ENCODE data around the gene MUC5AC.
"Not testable (repeated sequence)": the region's sequence is repeated elsewhere in the genome, so short reads cannot be mapped to it uniquely, and the experiment has no call there.

MUC5AC gene

DNA sequence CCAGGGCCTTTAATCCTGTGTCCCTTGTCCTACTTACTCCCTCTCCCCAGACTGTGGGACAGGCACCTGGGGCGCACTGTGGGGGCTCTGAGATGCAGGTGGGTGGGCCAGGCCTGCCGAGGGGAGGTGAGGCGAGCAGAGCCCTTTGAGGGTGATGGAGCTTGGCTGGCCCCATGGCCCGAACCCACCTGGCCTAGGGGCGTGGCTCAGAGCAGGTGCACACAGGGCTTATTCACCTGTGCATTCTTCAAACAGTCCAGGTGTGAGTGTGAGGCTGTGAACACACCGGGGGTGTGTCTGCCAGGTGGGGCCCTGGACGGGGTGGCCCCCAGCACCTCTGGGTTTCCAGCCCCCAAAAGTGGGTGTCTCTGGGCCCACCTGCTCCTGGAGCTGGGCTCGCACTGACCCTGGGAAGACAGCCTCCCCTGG lies 9.0 kb upstream of the MUC5AC start:
- DNase-seq (ENCODE audit: low read depth, low spot score): no peak

DNA sequence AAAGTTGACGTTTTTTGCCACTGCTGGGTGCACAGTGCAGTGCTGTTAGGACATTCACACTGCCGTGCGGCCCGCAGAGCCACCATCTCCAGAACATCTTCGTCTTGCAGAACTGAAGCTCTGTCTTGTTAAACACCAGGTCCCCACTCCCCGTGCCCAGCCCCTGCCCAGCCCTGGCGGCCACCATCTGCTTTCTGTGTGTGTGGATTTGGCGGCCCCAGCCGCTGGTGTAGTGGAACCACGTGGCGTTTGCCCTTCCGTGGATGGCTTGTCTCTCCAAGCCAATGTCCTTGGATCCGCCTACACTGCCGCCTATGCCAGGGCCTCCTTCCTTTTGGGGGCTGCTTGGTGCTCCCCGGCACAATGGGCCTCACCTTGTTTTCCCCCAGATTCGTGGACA lies 8.2 kb upstream of the MUC5AC start:
- no peak for DNase-seq (ENCODE audit: low read depth, low spot score)

DNA sequence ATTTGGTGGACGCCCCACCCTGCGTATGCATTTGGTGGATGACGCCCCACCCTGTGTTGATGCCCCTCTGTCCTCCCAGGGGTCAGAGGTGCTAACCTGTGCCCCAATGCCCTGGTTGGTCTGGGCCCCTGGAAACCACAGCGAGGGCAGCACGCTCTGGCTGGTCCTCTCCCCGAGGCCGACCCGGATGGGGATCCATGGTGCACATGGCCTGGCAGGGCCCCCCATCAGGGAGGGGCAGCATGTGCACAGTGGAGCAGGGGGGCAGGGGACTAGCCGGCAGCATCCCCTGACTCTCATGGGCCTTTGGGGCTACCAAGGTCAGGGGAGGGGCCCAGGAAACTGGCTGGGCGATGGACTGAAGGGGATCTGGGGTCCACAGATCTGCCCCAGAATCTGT lies 7.6 kb upstream of the MUC5AC start:
- no peak for DNase-seq (ENCODE audit: low read depth, low spot score)

DNA sequence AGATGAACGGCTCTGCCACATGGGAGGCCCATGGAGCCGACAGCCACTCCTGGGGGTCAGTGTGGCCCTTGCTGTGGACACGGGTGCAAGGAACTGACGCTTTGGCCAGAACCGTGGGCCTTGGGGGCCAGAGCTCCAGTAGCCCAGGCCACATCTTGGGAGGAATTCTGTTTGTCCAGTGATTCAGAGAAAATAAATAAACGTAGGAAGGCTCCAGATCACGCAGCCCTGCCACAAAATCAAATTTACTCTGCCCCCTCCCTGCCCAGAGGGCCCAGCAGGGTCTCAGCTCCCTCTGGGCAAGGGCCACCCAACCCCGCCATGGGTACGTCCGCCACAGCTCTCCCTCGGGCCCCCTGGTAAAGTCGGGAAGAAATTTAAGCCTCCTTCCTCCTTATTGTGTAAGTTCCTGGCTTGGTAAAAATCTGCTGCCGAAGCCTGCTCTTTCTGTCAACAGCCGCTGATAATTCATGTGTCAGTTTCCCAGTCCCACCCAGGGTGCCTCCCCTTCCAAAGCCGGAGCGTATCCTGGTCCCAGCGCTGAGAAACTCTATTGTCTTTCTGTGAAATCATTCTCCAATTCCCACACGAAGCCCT lies 6.9 kb upstream of the MUC5AC start:
- DNase-seq (ENCODE audit: low read depth, low spot score): no peak

DNA sequence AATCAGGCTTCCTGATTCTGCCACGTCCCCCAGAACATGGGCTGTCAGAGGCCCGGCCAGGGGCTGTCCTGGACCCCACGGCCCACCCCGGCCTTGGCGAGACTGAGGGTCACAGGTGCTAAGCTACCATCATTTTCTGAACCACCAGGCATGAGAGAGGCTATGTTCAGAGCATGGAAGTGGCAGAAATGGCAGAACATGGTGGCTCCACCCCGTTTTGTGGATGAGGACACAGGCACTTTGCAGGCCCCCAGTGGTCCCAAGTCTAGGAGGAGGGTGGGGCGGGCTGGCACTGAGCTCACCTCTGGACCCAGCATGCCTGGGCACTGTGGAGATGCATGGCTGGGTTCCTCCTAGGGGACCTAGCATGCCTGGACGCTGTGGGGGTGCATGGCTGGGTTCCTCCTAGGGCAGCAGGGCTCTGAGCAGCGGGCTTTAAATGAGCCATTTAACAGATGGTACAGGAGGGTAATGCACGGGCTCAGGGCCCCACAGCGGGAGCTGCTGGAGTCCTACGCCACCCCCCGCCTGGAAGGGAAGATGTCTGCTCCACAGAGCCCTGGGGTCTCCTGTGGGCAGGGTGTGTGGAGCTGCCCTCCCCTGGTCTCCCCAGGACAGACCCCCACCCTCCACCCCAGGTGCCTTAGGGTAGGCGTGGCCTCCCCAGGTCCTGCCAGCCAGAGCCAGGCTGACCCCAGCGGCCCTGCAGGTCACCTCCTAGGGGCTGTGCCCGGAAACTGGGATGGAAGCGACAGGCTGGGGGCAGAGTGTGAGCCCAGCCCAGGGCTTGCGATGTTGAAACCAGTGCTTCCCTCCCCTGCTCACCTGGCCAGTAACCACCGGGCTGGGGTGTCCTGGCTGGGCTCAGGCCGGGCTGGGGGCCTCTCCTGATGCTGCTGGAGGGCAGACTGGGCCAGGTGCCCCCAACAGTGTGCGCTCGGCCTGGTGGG lies 6.1 kb upstream of the MUC5AC start:
- no peak for DNase-seq (ENCODE audit: low read depth, low spot score)

DNA sequence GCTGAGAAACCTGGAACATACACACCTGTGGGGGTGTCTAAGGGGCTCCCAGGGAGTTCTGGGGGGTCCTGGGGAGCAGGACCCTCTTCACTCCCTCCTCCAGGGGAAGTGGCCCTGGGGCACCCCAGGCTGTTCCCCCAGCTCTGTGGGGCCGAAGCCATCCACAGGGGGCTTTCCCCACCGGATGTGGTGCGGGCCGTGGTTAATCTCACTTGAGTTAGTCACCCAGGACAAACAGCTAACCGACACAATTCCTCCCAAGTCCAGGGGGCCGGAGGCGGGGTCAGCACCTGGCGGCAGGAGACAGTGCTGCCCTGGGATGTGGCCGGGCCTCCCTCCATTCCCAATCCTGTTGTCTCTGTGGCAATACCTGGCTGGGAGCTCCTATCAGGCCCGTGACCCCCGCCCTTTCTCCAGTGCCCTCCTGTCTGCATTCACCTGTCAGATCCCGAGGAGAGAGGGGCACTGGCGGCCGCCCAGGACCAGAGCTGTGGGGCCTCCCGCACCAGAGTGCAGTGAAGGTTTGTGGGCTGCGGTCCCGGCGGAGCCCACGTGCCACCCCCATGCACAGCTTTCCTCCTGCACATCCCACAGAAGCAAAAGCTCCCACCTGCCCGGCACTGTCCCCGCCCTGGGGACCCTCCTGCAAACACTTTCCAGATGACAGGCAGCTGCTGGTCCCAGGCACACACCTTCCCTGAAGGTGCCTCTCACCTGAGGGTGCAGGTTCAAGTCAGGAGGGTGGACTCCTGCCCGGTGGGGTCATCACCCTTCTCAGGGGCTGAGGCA lies 5.2 kb upstream of the MUC5AC start:
- no peak for DNase-seq (ENCODE audit: low read depth, low spot score)

DNA sequence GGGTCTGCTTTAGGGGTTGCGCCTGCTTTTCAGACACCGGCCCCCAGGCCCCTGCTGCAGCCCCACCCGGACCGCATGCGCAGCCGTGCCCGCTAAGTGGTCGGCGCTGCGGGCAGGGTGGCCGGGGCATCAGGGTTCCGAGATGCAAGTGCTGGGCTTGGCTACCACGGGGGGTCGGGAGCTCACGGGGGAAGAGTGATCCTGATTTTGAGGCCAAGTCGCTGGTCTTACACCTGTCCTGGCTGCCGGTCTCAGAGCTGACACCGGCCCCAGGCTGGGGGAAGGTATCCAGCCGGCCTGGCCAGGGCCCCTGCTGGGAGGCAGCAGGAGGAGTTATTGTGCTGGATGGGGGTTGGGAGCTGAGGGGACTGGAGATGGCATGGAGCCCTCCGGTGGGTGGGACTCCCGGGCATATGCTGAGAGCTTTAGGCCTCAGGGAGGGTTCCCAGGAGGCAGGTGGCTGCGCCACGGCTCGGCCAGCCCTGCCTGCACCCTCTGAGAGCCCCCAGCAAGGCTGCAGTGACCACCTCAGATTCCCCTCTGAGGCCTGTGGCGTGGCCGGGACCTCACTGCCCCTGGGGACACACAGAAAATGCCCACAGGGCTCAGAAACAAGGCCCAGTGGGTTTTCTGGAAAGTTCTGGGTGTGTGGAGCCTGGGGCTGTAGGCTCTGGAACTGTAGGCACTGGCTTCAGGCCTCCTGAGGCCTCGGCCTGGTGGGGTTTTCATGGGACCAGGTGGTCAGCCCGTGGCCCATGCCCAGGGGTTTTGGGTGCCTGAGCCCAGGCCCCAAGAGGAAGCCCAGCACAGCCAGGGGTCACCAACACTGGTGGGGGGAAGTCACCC lies 4.4 kb upstream of the MUC5AC start:
- DNase-seq (ENCODE audit: low read depth, low spot score): no peak

DNA sequence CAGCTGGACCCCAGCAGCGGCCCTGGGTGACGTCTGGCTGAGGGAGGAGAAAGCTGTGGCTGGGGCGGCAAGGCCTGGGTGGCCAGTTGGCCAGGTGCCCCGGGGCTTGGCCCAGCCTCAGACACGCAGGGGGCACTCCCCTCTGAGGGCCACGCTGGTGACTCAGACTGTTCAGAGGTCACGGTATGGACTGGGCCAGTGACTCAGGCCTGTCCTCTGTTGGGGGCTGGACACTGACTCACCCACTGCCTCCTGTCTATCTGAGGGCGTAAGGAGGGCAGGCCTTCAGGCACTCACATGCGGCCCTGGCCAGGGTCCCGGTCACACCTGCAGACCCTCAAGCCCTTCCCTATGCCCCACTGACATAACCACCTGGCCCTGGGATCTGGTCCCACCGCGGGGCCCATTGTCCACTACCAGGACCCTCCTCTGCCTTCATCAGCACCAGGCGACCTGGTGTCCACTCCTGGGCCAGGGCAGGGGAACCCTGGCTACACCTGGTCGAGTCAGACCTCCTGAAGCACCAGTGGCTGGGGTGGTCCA lies 3.7 kb upstream of the MUC5AC start:
- DNase-seq (ENCODE audit: low read depth, low spot score): no peak

DNA sequence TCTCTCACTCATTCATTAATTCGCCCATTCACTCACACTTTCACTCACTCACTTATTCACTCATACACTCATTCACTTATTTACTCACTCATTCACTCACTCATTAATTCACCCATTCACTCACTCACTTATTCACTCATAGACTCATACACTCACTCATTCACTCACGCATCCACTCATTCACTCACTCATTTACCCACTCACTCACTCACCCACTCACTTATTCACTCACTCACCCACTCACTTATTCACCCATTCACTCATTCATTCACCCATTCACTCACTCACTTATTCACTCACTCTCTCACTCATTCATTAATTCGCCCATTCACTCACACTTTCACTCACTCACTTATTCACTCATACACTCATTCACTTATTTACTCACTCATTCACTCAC lies 3.1 kb upstream of the MUC5AC start:
- DNase-seq (ENCODE audit: low read depth, low spot score): not testable (repeated sequence)

DNA sequence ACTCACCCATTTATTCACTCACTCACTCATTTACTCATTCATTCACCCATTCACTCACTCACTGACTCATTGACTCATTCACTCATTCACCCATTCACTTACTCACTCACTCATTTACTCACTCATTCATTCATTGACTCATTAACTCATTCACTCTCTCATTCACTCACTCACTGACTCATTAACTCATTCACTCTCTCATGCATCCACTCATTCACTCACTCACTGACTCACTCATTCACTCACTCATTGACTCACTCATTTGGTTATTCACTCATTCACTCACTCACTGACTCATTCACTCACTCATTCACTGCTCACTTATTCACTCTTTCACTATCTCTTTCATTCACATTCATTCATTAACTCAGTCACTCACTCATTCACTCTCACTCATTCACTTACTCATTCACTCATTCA lies 2.5 kb upstream of the MUC5AC start:
- no peak for DNase-seq (ENCODE audit: low read depth, low spot score)

DNA sequence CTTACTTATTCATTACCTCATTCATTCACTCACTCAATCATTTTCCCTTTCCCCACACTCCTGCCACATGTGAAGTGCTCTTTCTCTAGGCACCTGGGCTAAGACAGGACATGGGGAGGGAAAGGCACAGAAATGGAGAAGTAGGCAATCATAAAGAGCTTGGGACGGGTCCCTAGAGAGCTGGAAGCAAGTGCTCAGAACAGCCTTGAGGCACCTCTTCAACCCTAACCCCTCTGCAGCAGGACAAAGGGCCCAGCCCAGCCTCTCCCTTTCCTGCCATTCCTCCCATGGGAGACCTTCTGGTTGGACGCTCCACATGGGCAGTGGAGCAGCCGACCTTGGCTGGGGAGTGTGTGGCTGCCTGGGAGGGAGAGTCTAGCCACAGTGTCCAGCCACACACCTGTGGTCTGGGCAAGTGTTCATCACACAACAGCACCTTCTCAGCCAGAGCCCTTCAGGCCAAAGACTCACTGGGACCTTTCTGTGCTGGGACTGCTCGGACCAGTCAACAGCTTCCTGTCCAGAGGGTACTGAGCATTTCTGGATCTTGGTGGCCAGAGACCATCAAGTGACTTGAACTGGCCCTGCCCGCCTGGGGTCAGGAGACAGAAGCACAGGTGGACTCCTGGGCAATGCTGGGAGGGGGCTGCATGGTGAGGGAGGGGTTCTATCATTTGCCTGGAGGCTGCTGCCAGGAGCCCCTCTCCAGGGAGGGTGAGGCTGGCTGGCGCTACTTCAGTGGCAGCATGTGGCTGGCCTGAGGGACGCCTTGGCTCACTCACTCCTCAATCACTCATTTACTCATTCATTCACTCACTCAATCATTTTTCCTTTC lies 1.0 kb upstream of the MUC5AC start:
- DNase-seq (ENCODE audit: low read depth, low spot score): no peak

DNA sequence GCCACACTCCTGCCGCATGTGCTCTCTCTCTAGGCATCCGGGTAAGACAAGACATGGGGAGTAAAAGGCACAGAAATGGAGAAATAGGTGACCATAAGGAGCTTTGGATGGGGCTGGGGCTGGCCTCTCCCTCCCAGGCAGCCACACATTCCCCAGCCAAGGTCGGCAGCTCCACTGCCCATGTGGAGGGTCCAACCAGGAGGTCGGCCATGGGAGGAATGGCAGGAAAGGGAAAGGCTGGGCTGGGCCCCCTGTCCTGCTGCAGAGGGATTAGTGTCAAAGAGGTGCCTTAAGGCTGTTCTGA lies 460 bp upstream of the MUC5AC start:
- no peak for DNase-seq (ENCODE audit: low read depth, low spot score)

DNA sequence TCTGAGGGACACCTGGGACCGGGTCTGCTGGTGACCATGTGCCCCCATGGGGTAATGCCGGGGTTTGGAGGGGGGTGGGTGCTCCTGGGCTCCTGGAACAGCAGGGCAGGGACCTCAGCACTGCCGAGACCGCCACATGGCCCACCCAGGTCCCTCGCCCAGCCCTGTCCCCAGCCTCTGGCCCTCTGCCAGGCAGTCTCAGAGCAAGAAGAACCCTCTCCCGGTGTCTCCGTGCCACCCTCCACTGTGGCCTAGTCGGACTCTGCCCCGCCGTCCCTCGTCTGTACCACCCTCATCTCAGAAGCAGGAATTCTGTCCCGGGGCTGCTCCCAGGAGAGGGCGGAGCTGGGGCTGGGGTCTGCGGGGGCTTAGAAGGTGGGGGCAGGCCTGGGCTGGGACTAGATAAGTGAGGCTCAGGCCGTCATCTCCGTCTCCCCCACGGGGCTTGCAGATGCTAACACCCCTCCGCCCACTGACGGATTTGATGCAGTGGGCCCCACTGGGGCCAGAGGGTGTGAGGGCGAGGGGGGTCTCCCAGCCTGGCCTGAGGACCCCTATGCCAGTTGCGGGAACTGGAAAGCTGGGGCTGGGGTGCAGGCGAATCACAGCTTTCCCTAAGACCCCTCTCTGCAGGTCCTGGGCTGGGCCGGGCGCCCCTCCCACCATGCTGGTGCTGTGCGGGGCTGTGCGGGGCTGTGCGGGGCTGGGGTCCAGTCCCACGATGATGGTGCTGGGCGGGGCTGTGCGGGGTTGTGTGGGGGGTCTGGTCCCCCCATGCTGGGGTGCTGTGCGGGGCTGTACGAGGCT lies 1.1 kb downstream of the MUC5AC start:
- DNase-seq (ENCODE audit: low read depth, low spot score): no peak

DNA sequence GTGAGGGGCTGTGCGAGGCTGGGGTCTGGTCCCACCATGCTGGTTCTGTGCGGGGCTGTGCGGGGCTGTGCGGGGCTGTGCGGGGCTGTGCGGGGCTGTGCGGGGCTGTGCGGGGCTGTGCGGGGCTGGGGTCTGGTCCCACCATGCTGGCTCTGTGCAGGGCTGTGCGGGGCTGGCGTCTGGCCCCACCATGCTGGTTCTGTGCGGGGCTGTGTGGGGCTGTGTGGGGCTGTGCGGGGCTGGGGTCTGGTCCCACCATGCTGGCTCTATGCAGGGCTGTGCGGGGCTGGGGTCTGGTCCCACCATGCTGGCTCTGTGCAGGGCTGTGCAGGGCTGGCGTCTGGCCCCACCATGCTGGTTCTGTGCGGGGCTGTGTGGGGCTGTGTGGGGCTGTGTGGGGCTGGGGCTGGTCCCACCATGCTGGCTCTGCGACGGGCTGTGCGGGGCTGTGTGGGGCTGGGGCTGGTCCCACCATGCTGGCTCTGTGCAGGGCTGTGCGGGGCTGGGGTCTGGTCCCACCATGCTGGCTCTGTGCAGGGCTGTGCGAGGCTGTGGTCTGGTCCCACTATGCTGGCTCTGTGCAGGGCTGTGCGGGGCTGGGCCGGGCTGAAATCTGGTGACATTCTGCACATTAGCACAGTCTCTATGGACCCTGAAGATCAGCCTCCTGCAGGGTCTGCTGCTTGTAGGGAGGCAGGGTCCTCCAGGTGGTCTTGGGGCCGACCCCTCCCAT lies 1.9 kb downstream of the MUC5AC start:
- not testable (repeated sequence) for DNase-seq (ENCODE audit: low read depth, low spot score)

DNA sequence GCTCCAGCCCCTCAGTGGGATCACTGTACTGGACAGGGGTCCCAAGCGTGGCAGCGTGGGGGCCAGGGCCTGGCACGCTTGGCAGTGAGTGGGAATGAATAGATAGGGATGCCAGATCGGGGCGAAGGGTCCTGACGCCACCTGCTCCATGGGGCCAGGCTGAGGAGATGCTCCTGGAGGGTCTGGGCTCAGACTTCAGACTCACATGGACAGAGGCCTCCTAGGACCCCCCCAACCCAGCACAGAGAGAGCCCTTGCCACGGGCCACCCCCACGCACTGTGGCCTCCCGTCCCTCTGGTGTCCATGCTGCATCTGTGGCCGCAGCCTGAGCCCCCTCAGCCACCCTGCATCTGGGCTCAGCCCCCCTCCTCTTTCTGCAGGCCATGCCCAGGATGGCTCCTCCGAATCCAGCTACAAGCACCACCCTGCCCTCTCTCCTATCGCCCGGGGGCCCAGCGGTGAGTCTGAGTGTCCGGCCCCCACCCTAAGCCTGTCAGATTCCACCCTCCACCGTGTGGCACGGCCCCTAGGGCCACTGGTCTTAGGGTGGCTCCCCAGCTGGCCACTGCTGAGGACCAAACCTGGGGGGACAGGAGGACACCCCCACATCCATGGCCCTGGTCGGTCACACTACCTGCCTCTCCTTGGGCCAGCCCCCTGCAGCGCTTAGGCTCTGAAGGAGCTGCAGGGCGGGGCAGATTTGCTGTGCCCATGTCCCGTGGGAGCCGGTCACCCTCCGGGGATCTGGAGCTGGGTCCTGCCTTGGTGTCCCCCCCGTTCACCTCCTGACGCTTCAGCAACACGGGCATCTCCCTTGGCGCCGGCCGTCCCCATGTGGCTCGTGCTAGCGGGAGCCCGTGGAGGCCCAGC lies 2.7 kb downstream of the MUC5AC start:
- DNase-seq (ENCODE audit: low read depth, low spot score): no peak

DNA sequence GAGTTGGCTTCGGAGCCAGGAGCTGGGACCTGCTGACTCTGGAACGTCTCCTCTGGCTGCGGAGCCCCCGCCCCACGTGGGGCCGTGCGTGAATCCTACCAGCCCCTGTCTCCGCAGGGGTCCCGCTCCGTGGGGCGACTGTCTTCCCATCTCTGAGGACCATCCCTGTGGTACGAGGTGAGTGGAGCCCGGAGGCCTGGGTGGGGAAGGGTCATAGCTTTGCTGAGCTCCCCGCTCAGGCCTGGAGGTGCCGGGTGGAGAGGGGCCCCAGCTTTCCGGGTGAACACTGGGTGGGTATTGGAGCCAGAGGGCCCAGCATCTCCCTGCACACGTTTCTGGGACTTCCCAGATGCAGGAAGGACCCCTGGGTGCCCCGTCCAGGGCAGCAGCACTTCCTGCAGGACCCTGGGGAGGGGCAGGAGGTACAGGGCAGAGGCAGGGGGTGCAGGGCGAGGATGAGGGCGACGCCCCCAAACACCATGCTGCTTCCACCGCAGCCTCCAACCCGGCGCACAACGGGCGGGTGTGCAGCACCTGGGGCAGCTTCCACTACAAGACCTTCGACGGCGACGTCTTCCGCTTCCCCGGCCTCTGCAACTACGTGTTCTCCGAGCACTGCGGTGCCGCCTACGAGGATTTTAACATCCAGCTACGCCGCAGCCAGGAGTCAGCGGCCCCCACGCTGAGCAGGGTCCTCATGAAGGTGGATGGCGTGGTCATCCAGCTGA lies 3.8 kb downstream of the MUC5AC start:
- no peak for DNase-seq (ENCODE audit: low read depth, low spot score)

DNA sequence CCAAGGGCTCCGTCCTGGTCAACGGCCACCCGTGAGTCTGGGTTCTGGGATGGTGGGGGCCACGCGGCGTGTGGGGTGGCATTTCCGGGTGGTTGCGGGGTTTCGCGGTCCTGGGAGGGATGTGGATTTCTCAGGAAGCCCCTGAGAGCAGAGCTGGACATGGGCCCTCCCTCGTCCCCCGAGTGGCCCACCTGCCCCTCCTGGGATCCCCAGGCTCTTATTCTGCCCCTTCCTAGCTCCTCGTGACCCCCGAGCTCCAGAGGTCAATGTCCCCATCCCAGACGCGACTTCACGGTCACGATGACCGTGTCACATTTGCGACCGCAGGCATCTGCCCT lies 4.4 kb downstream of the MUC5AC start:
- DNase-seq (ENCODE audit: low read depth, low spot score): no peak
